RWPE1 (cell line): ENCODE measurements around the gene CNKSR2.

Experiments used
- CTCF ChIA-PET: fragments of 350-600 bp; sonication (Branson Sonifier 250); formaldehyde crosslinking; extraction: SDS; loops from one replicate; lab custom pipeline; 2021; lab: Yijun Ruan, JAX
- POLR2A ChIA-PET: fragments of 400-600 bp; formaldehyde crosslinking; extraction: SDS; loops from one replicate; lab custom pipeline; 2020; ENCODE audit warnings: antibody characterized with exemption; ENCODE audit not compliant: low non-redundant PET; lab: Yijun Ruan, JAX
- DNase-seq: peaks from one replicate; pipeline ENCODE4 v3.0.0; 2012; ENCODE audit warnings: low spot score
- H3K27ac ChIP-seq: fragments of 450-650 bp; 2 replicates; pipeline ENCODE4 v1.5.1; 2017
- TF ChIP-seq, protein P1 (sequence below): fragments of 450-650 bp; conservative IDR thresholded peaks from 2 replicates; pipeline ENCODE4 v1.5.1; 2017; ENCODE audit warnings: low read depth, mild to moderate bottlenecking

CNKSR2 gene

DNA sequence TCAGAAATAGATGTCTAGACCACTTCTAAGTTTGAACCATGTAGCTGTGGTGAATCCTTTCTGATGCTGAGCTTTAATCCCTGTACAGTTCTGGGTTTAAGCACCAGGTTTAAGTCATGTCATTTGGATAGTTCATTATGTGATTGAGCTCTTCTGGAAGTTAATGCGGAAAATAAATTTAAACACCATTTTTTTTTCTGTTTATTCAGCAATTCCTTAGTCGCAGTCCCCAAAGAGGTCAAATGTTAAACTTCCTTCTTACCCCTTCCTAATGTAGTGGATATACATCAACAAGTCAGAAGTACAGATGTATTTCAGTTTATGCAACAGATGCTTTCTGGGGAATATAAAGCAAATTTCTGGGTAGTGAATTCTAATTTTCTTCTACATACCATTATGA is 52.9 kb downstream of the CNKSR2 start:
- TF ChIP-seq, protein P1, sequence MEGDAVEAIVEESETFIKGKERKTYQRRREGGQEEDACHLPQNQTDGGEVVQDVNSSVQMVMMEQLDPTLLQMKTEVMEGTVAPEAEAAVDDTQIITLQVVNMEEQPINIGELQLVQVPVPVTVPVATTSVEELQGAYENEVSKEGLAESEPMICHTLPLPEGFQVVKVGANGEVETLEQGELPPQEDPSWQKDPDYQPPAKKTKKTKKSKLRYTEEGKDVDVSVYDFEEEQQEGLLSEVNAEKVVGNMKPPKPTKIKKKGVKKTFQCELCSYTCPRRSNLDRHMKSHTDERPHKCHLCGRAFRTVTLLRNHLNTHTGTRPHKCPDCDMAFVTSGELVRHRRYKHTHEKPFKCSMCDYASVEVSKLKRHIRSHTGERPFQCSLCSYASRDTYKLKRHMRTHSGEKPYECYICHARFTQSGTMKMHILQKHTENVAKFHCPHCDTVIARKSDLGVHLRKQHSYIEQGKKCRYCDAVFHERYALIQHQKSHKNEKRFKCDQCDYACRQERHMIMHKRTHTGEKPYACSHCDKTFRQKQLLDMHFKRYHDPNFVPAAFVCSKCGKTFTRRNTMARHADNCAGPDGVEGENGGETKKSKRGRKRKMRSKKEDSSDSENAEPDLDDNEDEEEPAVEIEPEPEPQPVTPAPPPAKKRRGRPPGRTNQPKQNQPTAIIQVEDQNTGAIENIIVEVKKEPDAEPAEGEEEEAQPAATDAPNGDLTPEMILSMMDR = no peak
- no peak for DNase-seq
- ChIA-PET CTCF (no interaction called here), POLR2A (no interaction called here)
- H3K27ac ChIP-seq = no peak overlapping the region

DNA sequence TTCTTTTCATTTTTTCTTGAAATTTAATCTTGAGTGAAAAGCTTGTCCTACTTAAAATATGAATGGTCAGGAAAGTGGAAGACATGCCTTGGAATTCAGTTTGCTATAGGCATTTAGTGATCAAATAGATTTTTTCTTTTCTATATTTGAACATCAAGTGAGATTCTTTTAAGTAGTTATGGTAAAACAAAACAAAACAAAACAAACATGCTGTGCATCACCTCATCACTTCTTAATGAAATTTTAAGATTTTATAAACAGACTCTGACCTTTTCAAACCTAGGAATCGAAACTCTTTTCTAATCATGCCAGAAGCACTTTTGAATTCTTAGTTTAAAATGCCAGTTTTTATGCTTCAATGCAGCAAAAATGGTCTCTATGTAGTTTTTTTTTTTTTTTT is 62.8 kb downstream of the CNKSR2 start:
- TF ChIP-seq, protein P1 = no peak
- POLR2A ChIA-PET = no interaction called here
- CTCF ChIA-PET = no interaction called here

GRCh38 chrX:21438792-21439191 is 64.6 kb downstream of the CNKSR2 start:
- no peak overlapping the region for H3K27ac ChIP-seq
- ChIA-PET POLR2A (no interaction called here), CTCF (no interaction called here)
- TF ChIP-seq, protein P1 = no peak
- DNase-seq = no peak

More for the DNA sequence above, 62.8 kb downstream of the CNKSR2 start:
- DNase-seq = no peak
- no peak overlapping the region for H3K27ac ChIP-seq

GRCh38 chrX:21440911-21441310 is 66.7 kb downstream of the CNKSR2 start:
- ChIA-PET CTCF (no interaction called here), POLR2A (no interaction called here)
- DNase-seq = no peak
- TF ChIP-seq, protein P1 = no peak
- no peak overlapping the region for H3K27ac ChIP-seq

DNA sequence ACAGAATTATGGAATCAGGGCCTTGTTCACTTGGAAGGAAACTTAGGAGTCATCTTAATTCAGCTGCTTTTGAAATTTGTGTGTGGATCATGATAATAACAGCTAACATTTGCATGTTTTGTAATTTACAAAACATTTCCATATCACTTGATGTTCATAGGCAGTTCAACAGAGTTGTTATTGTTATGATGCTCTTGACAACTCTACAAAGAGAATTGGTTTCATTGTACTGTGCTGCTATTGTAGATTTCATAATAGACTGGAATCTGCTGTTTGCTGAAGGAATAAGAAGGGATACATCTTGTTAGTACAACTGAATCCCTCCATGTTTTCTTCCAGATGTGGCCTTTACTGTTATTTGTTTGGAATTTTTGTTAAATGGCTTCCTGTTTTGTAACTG is 83.5 kb downstream of the CNKSR2 start:
- no peak overlapping the region for H3K27ac ChIP-seq
- ChIA-PET POLR2A (no interaction called here), CTCF (no interaction called here)
- DNase-seq = no peak
- TF ChIP-seq, protein P1 = no peak

- TF ChIP-seq, protein P1 = no peak
- ChIA-PET POLR2A (no interaction called here), CTCF (no interaction called here)
- H3K27ac ChIP-seq = no peak overlapping the region
- no peak for DNase-seq
Measured at GRCh38 chrX:21469071-21469470, 94.9 kb downstream of the CNKSR2 start.

- H3K27ac ChIP-seq = no peak overlapping the region
- CTCF ChIA-PET = interaction anchor here (0.8 kb wide), 1 partner anchor 947 kb away, joined by 3 read pairs; no protein-coding TSS in a partner anchor
- POLR2A ChIA-PET = no interaction called here
- no peak for DNase-seq
- TF ChIP-seq, protein P1 = no peak
Measured at GRCh38 chrX:21476909-21477308, 102.7 kb downstream of the CNKSR2 start.
